ENCODE measurements around the gene CACNA1C.

CACNA1C gene

DNA sequence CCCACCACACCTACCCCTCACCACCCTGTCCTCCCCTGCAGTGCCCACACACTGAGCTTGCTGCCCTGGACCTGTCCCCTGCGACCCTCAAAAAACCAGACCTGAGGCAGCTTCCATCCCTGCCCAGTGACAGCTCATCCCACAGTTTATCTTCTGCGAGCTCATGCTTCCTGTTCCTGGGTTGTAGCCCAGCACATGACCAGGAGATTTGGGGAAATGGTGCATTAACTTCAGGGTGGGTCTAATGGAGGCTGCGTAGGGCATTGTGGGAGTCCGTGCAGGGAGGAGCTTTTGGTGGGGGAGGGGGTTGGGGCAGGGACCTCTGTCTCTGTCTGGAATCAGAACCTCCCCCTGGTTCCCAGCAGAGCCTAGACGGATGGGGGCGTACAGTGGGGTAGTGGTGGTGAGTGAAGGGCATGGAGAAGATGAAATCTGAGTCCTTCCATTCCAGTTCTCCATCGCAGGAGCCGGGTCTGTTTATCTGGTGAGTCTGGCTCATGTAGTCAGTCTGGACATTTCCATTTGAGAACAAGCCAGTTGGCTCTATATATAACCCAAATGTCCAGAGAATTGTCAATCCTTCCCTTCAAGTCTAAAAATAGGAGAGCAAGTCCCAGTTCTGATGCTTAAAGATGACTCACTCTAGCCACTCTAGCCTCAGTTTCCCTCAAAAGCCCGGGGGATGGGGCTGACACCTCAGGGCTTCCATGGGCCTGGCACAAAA, 270.9 kb downstream of the CACNA1C start:
- DNase-seq (ENCODE audit: low read depth) = no peak

DNA sequence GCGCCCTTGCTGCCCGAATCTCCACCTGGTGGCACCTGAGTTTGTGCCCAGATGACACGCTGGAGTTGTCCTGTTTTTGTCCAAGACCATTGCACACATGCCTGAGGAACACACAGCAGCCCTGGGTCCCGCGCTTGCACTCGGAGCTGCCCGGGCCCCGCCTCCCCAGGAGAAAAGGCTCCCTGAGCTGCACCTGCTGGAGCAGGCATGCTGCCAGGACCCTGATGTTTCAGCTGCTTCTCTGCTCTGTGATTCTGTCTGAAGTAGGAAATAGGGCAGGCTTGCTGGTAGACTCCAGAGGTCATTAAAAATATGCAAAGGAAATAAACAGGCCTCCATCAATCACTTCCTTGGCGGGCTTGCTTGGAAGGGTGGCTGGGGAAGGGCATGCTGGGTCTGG, 271.6 kb downstream of the CACNA1C start:
- no peak for DNase-seq (ENCODE audit: low read depth)

DNA sequence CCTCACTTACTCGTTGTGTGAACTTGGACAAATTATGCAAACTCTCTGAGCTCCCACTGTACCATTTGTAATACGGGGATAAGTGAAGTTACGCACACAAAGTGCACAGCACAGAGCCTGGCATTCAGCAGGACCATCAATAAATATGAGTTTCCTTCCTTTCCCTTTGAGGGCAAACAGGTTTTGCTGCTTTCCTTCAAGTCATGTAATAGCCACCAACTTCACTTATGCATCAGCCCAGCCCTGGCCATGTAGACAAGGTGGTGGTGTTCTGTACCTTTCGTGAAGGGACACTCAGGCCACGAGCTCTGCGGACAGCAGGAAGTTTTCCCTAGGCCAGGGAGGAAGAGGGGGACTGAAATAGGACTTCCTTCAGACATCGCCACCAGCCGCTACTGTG, 272.7 kb downstream of the CACNA1C start:
- DNase-seq (ENCODE audit: low read depth) = no peak

DNA sequence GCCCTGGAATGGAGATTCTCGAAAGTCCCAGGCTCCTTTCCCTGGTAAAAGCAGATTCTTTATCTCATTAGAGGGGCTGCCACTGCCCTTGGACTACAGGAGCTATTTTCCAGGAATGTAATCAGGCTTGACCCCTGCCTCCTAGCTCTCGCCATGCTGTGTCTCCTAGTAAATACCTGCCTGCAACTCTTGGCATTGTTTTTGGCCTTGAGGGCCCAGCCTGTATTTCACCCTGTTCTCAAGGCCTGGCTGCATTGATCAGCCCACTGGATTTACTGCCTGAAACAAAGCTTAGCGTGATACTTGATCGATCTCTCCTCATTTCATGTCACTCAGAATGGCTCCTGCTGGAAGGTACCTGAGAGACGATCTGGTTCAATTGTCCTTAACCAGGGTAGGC, 273.7 kb downstream of the CACNA1C start:
- no peak for DNase-seq (ENCODE audit: low read depth)

DNA sequence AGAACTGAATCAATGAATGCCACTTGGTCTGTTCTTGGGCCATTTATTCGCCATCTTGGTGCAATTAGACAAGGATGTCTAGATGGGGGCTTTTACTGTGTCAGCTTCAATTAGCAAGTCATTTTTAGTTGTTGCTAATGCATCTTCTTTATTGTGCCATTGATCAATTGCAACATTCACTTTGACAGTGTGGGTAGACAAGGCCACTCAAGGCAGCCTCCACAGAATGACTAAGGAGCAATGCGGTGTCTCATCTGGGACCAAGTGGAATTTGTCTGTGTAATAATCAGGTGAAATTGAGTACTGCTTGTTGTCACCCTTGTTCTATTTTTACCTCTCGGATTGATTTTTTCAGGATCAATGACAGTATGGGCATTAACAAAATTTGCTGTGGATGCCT, 275.9 kb downstream of the CACNA1C start:
- no peak for DNase-seq (ENCODE audit: low read depth)

DNA sequence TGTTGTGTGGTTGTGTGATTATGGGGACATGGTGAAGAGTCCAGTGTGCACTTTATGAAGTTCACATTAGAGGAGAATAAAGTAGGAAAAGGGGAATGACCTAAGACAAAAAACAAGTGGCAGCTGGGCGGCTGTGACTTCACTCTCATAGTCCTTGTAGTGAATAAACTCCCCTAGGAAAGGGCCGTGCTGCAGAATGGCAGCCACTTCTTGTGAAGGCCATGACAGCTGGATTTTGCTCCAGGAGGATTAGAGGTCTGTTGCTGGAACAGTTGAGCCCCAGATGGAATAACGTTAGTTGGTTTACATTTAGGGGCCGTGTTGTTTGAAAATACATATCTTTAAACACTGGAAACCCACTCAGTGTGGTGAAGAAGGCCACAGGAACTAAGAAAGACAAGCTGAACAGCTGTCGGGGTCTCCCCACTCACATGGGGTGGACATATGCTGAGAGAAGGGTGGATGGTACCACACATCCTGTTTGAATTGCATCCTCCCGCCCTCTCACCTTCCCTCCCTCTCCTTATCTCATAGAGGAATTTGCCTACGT, 276.9 kb downstream of the CACNA1C start:
- no peak for DNase-seq (ENCODE audit: low read depth)

DNA sequence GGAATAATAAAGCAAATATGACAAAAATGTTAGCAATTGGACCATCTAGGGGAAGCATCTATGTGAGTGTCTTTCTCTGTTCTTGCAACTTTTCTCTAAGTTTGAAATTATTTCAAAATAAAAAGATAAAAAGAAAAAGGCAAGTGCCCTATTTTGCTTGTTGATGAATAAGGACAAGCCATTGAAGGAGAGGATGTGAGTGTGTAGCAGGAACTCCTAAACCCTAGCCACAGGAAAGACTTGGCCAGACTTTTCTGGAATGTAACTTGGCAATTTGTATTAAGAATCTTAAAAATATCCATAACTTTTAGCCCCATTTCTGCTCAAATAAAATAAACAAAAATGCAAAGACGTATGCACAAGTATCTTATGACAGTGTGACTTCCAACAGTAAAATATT, 279.4 kb downstream of the CACNA1C start:
- no peak for DNase-seq (ENCODE audit: low read depth)

DNA sequence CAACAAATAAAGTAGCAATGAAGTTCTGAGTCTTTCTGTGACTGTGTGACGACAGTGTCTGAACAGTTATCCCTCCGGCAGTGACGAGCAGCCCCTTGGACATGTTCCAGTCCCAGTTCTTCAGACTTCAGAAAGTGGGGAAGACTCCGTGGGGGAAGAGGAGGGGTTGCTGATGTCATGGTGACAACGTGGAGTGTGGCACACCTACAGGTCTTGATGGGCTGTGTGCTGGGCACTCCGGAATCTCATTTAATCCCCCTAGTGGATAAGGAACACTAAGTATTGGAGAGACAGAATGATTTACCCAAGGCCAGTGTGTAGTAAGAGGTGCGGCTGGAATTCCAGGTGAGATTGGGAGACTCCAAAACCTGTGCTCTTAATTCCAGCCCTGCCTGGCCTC, 280.2 kb downstream of the CACNA1C start:
- no peak for DNase-seq (ENCODE audit: low read depth)

DNA sequence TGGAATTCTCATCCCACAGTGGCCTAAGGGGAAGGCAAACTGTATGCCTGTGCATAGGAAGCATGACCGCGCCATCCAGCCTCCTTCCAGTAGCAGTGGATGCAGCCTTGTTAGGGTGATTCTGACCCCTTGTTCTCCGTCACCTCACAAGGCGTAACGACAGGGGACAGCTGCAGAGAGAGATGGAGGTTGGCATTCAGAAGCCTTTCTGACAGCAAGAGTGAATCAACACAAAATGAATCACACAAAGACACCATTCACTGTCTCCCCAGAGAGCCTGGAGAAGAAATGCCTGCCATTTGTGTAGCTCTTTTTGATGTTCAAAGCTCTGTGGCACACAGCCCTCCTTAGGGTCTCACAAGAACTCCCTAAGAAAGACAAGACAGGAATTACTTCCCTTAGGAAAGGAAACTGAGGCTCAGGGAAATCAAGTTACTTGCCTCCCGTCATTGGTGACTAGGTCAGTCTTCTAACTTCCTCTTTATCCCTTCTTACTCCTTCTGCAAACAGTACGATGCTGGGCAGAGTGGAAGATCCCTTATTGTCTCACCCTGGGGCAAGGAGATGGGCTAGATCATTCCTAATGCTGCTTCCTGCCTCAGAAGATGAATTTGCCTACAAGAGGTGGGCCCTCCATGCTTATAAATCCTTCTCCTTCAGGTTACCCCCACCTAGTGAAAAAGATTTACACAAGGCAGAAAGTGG, 280.9 kb downstream of the CACNA1C start:
- DNase-seq (ENCODE audit: low read depth) = no peak

DNA sequence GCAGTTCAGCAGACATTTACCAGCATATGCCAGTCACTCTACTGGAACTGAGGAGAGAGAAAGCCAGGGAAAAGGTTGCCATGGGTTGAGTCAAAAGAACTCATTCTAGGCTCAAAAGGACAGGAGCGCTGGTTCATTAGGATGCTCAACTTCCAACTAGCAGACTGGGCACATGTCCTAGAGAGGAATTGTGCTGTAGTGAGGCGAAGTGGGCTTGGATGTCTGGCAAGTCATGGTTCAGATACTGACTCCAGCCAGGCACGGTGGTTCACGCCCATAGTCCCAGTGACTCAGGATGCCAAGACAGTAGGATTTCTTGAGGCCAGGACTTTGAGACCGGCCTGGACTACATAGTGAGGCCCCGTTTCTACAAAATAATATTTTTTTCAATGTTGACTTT, 281.5 kb downstream of the CACNA1C start:
- no peak for DNase-seq (ENCODE audit: low read depth)

DNA sequence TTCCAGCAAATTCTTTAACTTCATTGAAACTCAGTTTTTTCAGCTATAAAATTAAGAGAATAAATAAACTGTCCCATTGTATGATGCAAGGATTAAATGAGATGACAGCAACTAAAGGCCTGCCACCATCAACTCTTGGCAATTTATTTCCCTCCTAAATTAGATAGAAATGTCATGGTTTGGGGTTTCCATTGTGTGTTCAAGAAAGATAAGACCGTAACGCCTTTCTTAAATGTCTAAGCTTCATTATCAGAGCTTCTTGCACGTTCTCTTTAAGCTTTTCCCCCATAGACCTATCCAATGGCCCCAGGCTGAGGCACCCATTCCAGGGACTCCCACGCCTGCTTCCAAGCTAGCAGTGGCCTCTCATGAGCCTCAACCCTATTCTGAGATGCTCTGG, 281.9 kb downstream of the CACNA1C start:
- DNase-seq (ENCODE audit: low read depth) = no peak

DNA sequence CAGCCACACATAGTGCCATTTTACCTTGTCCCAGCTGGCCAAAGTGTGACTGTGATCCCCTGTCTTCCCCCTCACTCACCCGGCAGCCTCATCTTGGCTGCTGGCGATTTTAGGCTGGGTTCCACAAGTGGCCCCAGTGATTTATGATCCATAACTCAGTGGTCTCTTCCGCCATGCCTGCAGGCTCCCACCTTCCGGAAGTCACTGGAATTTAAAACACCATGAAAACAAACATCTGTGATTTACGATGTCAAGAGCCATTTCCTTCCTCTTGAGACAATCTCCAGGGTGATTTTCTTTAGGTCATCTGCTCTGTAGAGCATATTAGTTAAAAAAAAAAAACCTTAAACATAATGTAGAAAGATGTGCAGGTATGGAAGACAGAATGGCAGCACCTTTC, 282.3 kb downstream of the CACNA1C start:
- DNase-seq (ENCODE audit: low read depth) = no peak

DNA sequence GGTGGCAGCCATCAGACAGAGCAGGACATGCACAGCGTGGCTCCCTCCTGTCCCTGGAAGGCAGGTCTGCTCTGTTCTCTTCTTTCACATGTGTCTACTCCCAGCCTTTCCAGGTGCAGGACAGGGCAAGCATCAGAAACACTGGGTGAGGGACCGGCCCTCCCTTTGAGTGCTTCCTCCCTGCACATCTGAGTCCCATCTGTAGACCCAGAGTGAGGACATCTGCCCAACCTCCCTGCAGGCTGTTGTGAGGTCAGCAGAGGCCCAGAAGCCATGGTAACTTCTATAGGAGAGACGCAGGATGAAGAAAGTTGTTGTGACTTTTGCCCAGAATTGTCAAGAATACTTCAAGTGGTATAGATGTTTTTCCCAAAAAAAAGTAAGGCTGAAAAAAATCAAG, 282.7 kb downstream of the CACNA1C start:
- no peak for DNase-seq (ENCODE audit: low read depth)

DNA sequence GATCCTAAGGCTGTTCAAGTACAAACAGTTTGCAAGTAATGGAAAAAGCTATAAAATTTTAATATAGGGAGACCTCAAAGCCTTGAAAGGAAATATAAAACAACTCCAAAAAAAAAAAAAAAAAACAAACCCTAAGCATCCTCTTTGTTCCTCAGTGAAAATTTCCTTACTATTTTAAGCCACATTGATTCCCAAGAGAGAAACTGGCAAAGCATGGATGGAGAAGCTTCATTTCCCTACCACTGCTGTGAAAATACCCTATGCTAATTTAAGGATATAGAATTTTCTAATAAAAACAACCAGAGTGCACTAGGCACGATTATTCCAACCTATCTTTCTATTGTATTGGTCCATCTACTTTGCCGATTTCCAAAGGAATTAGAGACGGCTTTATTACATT, 283.1 kb downstream of the CACNA1C start:
- DNase-seq (ENCODE audit: low read depth) = no peak

DNA sequence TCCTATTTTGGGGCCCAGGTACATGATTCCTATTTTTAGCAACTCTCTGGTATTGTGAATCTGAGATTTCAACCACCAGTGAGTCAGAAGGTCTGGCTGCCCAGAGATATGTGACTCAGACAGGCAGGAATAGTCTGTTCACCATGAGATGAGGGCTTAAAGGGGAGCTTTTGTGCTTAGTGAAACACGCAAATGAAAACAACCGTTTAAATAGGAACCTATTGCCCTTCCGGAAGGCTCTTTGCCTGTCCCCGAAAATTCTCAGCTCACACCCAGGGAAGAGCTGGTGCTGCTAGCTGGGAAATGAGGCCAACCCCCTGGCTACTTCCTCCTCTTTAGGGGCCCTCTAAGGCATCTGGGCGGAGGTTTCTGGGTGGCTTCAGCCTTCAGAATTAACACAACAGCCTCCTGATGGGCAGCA, 283.6 kb downstream of the CACNA1C start:
- DNase-seq (ENCODE audit: low read depth) = no peak

DNA sequence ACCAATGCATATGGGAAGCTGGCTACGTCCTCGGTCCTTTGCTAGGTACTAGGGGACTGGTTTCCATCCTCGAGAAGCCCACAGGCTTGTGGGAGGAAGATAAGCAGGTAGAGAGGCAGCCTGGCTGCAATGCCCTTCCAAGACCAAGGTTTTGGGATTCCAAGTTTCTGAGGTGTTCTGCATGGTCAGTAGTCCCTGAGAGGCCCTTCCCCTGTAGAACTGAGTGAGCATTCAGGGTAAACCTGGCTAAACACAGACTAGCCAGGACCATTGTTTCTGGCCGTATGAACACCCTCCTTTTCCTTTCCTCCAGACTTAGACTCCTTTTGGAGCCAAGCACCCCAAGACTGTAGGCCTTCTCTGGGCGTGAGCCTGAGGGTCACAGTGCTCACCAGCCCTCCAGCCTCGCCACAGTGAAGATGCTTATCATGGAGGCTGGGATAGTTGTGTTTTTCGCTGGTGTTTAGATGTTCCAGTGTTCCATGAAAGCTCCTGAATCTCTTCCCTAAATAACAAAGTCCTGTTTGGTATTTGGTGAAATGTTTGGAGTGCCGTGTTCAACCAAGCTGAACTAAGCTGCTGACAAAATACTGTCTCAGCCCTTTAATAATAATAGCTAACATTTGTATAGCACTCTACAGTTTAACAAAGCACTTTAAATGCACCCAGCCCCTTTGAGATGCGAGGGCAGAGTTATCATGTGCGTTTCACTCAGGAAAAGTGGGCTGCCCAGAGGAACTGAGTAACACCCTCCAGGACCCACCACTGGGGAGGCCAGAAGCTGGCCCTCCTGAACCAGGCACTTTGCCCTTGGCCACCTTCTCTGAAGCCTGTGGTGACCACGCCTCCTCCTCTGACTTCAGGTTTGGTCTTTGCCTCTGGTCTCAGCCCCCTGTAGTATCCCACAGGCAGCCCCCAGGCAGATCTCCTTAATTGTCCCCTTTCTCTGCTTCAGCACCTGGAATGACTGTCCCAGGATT, 284.5 kb downstream of the CACNA1C start:
- no peak for DNase-seq (ENCODE audit: low read depth)

DNA sequence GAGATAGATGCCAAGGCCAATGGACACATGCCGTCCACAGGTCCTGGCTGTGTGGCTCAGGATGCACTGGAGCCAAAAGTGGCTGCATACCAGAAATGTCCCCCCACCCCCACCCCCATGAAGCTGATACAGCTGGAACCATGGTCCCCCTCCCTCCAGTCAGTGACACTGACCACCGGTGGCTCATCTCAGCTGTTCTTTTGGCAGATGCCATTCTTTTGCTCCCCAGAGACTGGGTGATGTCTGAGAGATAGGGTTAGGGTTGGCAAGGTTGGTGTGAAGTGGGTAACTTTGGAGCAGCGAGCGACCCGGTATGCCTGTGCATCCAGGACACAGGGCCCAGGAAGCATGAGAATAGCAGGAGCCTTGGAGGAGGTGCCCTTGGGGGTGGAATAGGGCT, 285.6 kb downstream of the CACNA1C start:
- DNase-seq (ENCODE audit: low read depth) = no peak

DNA sequence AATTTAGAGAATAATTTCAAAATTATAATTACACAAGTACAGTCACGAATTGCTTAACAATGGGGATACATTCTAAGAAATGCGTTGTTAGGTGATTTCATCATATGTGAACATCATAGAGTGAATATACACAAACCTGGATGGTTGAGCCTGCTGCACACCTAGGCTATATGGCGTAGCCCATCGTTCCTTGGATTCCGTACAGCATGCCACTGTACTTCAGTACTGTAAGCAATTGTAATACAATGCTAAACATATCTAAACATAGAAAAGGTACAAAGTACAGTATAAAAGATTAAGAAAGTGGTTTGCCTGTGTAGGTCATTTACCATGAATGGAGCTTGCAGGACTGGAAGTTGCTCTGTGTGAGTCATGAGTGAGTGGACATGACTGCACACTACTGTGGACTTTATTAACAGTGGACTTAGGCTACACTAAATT, 286.2 kb downstream of the CACNA1C start:
- DNase-seq (ENCODE audit: low read depth) = no peak

DNA sequence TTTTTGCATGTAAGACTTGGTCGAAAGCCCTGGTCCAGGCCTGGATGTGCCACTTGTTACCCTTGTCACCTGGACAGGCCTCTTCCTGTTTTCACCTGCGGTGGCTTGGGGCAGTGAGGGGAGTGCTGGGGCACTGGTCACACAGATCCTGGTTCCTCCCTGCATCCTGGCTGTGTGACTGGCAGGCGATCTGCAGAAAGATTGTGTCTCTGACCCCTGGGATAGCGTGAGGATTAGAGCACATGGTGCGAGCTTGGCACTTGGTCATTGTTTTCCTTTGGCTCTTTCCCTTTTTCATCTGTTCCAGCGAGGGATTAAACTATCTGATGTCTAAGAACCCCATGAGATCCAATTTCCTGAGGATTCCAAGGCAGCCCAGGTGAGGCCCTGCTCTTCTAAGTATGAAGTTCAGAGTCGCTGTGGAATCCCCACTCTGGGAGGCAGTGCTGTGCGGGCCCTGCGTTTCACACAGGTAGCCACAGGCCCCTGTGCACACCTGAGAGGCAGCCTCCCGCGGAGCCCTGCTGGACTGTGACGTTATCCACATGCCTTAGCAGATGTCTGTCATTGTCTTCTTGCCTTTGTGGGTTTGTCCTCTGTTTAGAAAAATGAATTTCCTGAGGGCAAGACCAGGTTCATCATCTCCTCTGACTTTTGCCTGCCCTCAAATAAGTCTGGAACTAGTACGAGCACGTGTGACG, 288.4 kb downstream of the CACNA1C start:
- no peak for DNase-seq (ENCODE audit: low read depth)

DNA sequence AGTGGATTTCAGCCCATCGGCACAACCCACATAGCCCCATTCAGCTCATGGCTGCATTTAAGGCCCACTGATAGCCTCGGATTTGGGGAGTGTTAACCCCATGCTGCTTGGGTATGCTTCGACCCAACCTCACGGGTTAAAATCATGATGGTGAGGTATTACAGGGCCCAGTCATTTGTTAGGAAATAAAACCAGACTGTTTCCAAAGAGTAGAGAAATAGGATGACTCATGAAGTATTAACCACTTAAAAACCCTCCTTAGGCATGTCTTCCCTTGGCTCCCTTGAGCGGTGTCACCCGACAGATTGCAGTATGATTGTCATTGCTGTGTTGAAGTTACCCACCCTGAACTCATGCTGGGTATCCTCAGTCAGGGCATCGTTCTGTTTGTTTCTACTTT, 289.1 kb downstream of the CACNA1C start:
- DNase-seq (ENCODE audit: low read depth) = no peak

DNA sequence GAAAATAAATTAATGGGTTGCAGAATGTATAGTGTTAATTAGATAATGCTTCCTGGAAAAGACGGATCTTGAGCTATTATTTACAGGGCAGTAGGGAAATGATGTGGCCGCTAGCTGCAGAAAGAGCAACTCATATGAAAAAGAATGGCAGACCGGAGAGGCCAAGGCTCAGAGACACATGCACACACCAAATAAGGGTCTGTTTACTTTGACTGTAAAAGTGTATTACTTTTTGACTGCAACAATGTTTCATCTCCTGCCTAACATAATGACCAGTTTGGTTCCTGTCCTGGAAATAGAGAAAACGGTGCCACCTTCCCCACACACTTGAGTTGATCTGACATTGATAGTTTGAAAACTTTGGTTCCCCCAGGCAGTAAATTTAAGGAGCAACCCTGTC, 290.9 kb downstream of the CACNA1C start:
- no peak for DNase-seq (ENCODE audit: low read depth)

DNA sequence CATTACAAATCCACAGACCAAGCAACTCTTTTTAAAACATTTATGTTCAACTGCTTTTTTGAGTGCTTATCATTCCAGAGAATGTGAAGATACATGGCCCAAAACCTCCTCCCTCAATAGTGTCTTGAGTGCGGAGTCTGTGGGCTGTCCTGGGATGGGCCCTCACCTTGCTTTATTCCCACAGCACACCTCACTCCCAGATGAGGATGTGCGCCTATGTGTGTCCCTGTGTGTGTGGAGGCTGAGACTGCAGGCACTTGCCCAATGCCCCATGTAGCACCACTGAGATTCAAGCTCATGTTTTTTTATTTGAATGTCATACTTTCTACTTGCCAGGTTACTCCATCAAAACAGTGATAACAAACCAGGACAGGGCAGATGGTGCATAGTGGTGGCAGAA, 291.7 kb downstream of the CACNA1C start:
- no peak for DNase-seq (ENCODE audit: low read depth)

Measured in stimulated activated CD8-positive, alpha-beta memory T cell treated with anti-CD3 and anti-CD28 coated beads, Interleukin-15, amount 100 ng/mL, for 24 hours (primary cell).